ENCODE data around the gene XPNPEP1.

- TF ChIP-seq GATA2 (IDR thresholded peaks at IDR 0.05; ENCODE audit: low read depth, low read length), result no peak
- no peak for TF ChIP-seq GATA3 (IDR thresholded peaks at IDR 0.05; ENCODE audit: low read depth, low read length)
Measured at GRCh38 chr10:109945473-109946177, 22.3 kb upstream of the XPNPEP1 start.
